ENCODE results near the gene EMP2. TPM values are rescaled to one million over a fixed set of nuclear protein-coding genes. Genes with fewer than 3 reads are reported as not detected.

The EMP2 gene
- total and polyA plus RNA-seq, 12 donors, result 5.9 to 34.0 (median 12.9) TPM

DNA sequence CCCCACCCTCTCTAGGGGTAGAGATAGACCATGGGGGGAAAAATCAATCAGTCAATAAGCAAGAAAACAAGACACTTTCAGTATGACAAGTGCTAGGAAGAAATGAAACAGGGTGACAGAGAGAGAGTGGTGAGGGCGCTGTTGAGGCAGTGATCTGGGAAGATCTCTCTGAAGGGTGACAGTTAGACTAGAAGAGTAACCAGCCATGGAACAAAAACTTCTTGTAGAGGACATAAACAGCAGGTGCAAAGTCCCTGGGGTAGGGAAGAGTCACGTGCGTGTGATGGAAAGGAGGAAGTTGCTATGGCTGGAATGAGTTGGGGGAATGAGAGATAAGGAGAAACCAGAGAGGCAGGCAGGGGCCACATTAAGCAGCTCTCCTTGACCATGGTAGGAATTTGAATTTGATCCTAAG, 16.8 kb upstream of the EMP2 start:
- Histone ChIP-seq H3K9me3 (replicated peaks in 1 of 3) (no peaks in the 10 kb centered on the region), H3K4me3 (no peak overlapping the region), H3K36me3 (replicated peaks in 1 of 2) (no peaks in the 10 kb centered on the region), H3K27ac (no peak overlapping the region), H3K27me3 (peaks cover 6% of the 10 kb centered on the region), H3K4me1 (replicated peaks in 1 of 2) (no peaks in the 10 kb centered on the region)
- TF ChIP-seq, protein P1, sequence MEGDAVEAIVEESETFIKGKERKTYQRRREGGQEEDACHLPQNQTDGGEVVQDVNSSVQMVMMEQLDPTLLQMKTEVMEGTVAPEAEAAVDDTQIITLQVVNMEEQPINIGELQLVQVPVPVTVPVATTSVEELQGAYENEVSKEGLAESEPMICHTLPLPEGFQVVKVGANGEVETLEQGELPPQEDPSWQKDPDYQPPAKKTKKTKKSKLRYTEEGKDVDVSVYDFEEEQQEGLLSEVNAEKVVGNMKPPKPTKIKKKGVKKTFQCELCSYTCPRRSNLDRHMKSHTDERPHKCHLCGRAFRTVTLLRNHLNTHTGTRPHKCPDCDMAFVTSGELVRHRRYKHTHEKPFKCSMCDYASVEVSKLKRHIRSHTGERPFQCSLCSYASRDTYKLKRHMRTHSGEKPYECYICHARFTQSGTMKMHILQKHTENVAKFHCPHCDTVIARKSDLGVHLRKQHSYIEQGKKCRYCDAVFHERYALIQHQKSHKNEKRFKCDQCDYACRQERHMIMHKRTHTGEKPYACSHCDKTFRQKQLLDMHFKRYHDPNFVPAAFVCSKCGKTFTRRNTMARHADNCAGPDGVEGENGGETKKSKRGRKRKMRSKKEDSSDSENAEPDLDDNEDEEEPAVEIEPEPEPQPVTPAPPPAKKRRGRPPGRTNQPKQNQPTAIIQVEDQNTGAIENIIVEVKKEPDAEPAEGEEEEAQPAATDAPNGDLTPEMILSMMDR (IDR thresholded peaks at IDR 0.05), result no peak
- no peak for TF ChIP-seq POLR2A (IDR thresholded peaks at IDR 0.05)
- DNase-seq, result no peak
- 74 to 82% (median 77%) methylated on average over 3 of the region's 3 CpGs for WGBS, 4 donors
- intact Hi-C loops (cut with DNase I), result no loop called here

DNA sequence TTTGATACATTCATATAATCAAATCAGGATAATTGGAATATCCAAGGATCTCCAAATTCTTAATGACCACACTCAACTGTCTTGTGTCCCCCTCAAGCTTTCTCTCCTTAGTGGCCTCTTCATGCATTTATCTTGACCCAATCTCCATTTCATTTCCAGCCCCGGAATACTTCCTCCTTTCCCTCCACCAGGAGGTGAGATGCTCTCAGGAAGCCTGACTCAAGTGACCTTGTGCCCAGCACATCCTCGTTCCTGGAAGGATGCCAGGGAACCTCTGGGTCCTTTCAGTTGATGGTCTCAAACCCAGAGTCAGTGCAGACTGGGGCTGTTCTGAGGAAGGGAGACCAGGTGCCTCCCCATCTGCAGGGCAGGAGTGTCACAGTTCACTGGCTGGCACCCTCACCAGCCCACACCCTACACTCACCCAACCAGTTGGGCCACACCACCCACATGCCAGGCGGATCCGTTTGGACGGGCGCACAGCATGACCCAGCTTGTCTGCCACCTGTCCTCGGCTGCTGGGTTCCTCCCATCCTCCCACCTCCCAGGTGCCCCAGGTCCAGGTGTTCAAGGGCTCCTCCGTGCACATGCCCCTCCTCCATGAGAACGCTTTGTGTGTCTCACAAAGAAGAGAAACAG, 14.0 kb upstream of the EMP2 start:
- Histone ChIP-seq H3K4me1 (replicated peaks in 1 of 2) (no peaks in the 10 kb centered on the region), H3K9me3 (replicated peaks in 1 of 3) (no peaks in the 10 kb centered on the region), H3K36me3 (replicated peaks in 1 of 2) (no peaks in the 10 kb centered on the region), H3K4me3 (no peak overlapping the region), H3K27me3 (peaks cover 6% of the 10 kb centered on the region), H3K27ac (no peak overlapping the region)
- peak in 1 of 7 donors; percentile 17 for DNase-seq
- intact Hi-C loops (cut with DNase I), result no loop called here
- 60 to 65% (median 62%) methylated on average over 9 of the region's 9 CpGs for WGBS, 4 donors
- TF ChIP-seq POLR2A (IDR thresholded peaks at IDR 0.05), result no peak
- TF ChIP-seq, protein P1 (IDR thresholded peaks at IDR 0.05), result no peak

DNA sequence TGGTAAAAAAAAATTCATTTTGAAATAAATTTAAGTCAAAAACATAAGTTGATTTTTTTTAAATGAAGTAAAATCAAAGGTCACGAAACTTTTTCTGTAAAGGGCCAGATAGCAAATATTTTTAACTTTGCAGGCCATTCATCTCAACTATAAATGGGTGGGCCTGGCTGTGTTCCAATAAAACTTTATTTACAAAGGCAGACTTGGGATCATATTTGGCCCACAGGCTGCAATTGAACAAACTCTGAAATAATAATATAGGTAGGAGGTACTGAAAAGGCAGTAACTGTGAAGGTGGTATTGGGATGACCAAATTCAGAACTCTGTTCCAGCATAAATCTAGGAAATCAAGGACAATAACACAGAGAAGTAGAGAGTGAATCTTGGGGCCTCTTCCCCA, 12.2 kb upstream of the EMP2 start:
- H3K27me3 ChIP-seq, result peaks cover 6% of the 10 kb centered on the region
- TF ChIP-seq, protein P1 (IDR thresholded peaks at IDR 0.05), result no peak
- TF ChIP-seq POLR2A (IDR thresholded peaks at IDR 0.05), result no peak
- WGBS, 4 donors, result 77 to 91% (median 82%) methylated on average over 1 of the region's 1 CpG
- H3K4me3 ChIP-seq, result no peak overlapping the region
- no peak for DNase-seq
- H3K4me1 ChIP-seq (replicated peaks in 1 of 2), result no peaks in the 10 kb centered on the region
- H3K36me3 ChIP-seq (replicated peaks in 1 of 2), result no peaks in the 10 kb centered on the region
- no peak overlapping the region for H3K27ac ChIP-seq
- H3K9me3 ChIP-seq (replicated peaks in 1 of 3), result no peaks in the 10 kb centered on the region
- intact Hi-C loops (cut with DNase I), result no loop called here

DNA sequence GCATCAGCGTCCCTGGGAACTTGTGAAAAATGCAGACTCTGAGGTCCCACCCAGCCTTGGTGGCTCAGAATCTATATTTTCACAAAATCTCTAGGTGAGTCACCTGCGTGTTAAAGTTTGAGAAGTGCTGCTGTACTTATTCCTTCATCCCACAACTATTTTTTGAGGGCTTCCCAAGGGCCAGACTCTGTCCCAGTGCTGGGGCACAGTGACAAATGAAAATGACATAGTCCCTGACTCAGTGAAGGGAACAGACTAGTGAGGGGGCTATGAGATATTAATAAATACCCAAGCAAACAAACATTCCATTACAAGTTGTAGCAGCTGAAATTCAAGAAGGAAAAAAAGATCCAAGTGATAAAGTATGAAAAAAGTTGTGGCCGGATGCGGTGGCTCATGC, 9.9 kb upstream of the EMP2 start:
- H3K36me3 ChIP-seq (replicated peaks in 1 of 2), result no peaks in the 10 kb centered on the region
- 80 to 82% (median 81%) methylated on average over 4 of the region's 4 CpGs for WGBS, 4 donors
- intact Hi-C loops (cut with DNase I), result no loop called here
- H3K4me1 ChIP-seq (replicated peaks in 1 of 2), result no peaks in the 10 kb centered on the region
- H3K9me3 ChIP-seq (replicated peaks in 1 of 3), result no peaks in the 10 kb centered on the region
- H3K27ac ChIP-seq, result no peak overlapping the region
- H3K27me3 ChIP-seq, result no peaks in the 10 kb centered on the region
- TF ChIP-seq POLR2A (IDR thresholded peaks at IDR 0.05), result no peak
- TF ChIP-seq, protein P1 (IDR thresholded peaks at IDR 0.05), result no peak
- no peak overlapping the region for H3K4me3 ChIP-seq
- no peak for DNase-seq

Data from adrenal gland (tissue), 12 donors.